Parathyroid adenoma (tissue), 2 donors: ENCODE measurements around the gene SEMA3E.
"Not testable (repeated sequence)": the region's sequence is repeated elsewhere in the genome, so short reads cannot be mapped to it uniquely, and the experiment has no call there.

Experiments used
- H2AFZ ChIP-seq: fragments of 300-600 bp; sonication (generic); one replicate; pipeline ENCODE4 v1.7.0; 2017; ENCODE audit warnings: antibody characterized with exemption, mild to moderate bottlenecking
- H3K27ac ChIP-seq: fragments of 300-600 bp; sonication (generic); one replicate; pipeline ENCODE4 v1.7.0; 2017
- H3K27me3 ChIP-seq: fragments of 300-600 bp; sonication (generic); one replicate; pipeline ENCODE4 v1.7.0; 2017; ENCODE audit warnings: low read length; ENCODE audit not compliant: control insufficient read depth, insufficient read depth
- H3K36me3 ChIP-seq: fragments of 300-600 bp; sonication (generic); one replicate; pipeline ENCODE4 v1.7.0; 2017; ENCODE audit warnings: low read length; ENCODE audit not compliant: control insufficient read depth, insufficient read depth
- H3K4me1 ChIP-seq: fragments of 300-600 bp; sonication (generic); one replicate; pipeline ENCODE4 v1.7.0; 2017; ENCODE audit warnings: control low read depth
- H3K4me2 ChIP-seq: fragments of 300-600 bp; sonication (generic); one replicate; pipeline ENCODE4 v1.7.0; 2017; ENCODE audit warnings: low read length
- H3K4me3 ChIP-seq: fragments of 300-600 bp; sonication (generic); one replicate; pipeline ENCODE4 v1.7.0; 2017; ENCODE audit warnings: low read depth, low read length
- H3K79me2 ChIP-seq: fragments of 300-600 bp; sonication (generic); one replicate; pipeline ENCODE4 v1.7.0; 2017; ENCODE audit warnings: control low read depth
- H3K9ac ChIP-seq: fragments of 300-600 bp; sonication (generic); one replicate; pipeline ENCODE4 v1.7.0; 2017; ENCODE audit warnings: mild to moderate bottlenecking
- H3K9me3 ChIP-seq: fragments of 300-600 bp; sonication (generic); one replicate; pipeline ENCODE4 v1.7.0; 2017; ENCODE audit warnings: low read length; ENCODE audit not compliant: control insufficient read depth
- CTCF ChIP-seq: fragments of 300-600 bp; sonication (generic); IDR thresholded peaks from one replicate; pipeline ENCODE4 v1.7.0; 2017; ENCODE audit warnings: antibody characterized with exemption, mild to moderate bottlenecking
- donor health status: primary hyperparathyroidism.

Gene SEMA3E

GRCh38 chr7:83574616-83575015 is 74.3 kb downstream of the SEMA3E start:
- Histone ChIP-seq H3K4me1 (no peaks in the 10 kb centered on the region), H3K27me3 (no peaks in the 10 kb centered on the region), H2AFZ (no peak overlapping the region), H3K36me3 (no peaks in the 10 kb centered on the region), H3K4me2 (no peak overlapping the region), H3K4me3 (no peak overlapping the region), H3K79me2 (no peaks in the 10 kb centered on the region), H3K27ac (no peak overlapping the region), H3K9me3 (no peaks in the 10 kb centered on the region), H3K9ac (no peak overlapping the region)
- no peak for TF ChIP-seq CTCF

GRCh38 chr7:83562960-83563359 is 86.0 kb downstream of the SEMA3E start:
- H3K9ac ChIP-seq: no peak overlapping the region
- no peak overlapping the region for H2AFZ ChIP-seq
- no peak overlapping the region for H3K4me3 ChIP-seq
- H3K27me3 ChIP-seq: no peaks in the 10 kb centered on the region
- H3K36me3 ChIP-seq: no peaks in the 10 kb centered on the region
- no peaks in the 10 kb centered on the region for H3K79me2 ChIP-seq
- no peak overlapping the region for H3K27ac ChIP-seq
- TF ChIP-seq CTCF: no peak
- no peaks in the 10 kb centered on the region for H3K9me3 ChIP-seq
- H3K4me1 ChIP-seq: no peaks in the 10 kb centered on the region
- H3K4me2 ChIP-seq: no peak overlapping the region

- no peak overlapping the region for H3K9ac ChIP-seq
- H3K79me2 ChIP-seq: no peaks in the 10 kb centered on the region
- H3K27me3 ChIP-seq: no peaks in the 10 kb centered on the region
- no peak overlapping the region for H2AFZ ChIP-seq
- no peaks in the 10 kb centered on the region for H3K4me1 ChIP-seq
- no peaks in the 10 kb centered on the region for H3K36me3 ChIP-seq
- no peak for TF ChIP-seq CTCF
- no peak overlapping the region for H3K27ac ChIP-seq
- no peaks in the 10 kb centered on the region for H3K9me3 ChIP-seq
- no peak overlapping the region for H3K4me2 ChIP-seq
- no peak overlapping the region for H3K4me3 ChIP-seq
These were observed 86.7 kb downstream of the SEMA3E start for GRCh38 chr7:83562289-83562688.

- no peaks in the 10 kb centered on the region for H3K9me3 ChIP-seq
- no peak for TF ChIP-seq CTCF
- no peak overlapping the region for H2AFZ ChIP-seq
- H3K4me3 ChIP-seq: no peak overlapping the region
- H3K27ac ChIP-seq: no peak overlapping the region
- H3K36me3 ChIP-seq: no peaks in the 10 kb centered on the region
- no peak overlapping the region for H3K4me2 ChIP-seq
- H3K27me3 ChIP-seq: no peaks in the 10 kb centered on the region
- H3K79me2 ChIP-seq: no peaks in the 10 kb centered on the region
- no peak overlapping the region for H3K9ac ChIP-seq
- no peaks in the 10 kb centered on the region for H3K4me1 ChIP-seq
These were observed 89.1 kb downstream of the SEMA3E start for GRCh38 chr7:83559887-83560286.

GRCh38 chr7:83552556-83552955 is 96.4 kb downstream of the SEMA3E start:
- not testable (repeated sequence) for H3K36me3 ChIP-seq, H3K27ac ChIP-seq, H2AFZ ChIP-seq, H3K4me2 ChIP-seq, H3K4me1 ChIP-seq, H3K4me3 ChIP-seq, H3K9ac ChIP-seq, H3K9me3 ChIP-seq, H3K27me3 ChIP-seq, H3K79me2 ChIP-seq
